Right atrium auricular region (tissue), 2 donors: Measurements from ENCODE around the gene SIRT3. TPM values are rescaled to one million over a fixed set of nuclear protein-coding genes. Genes with fewer than 3 reads are reported as not detected.

Experiments used
- DNase-seq: peaks from one replicate; pipeline ENCODE4 v3.0.0-alpha.2; 2019; ENCODE audit warnings: low spot score
- H3K27ac ChIP-seq, 2 donors: fragments of 200-600 bp; sonication (generic); 1 replicate in 1 of 2; 2 replicates in 1 of 2; pipeline ENCODE4 v1.5.1; 2016 to 2019
- H3K27me3 ChIP-seq, 2 donors: fragments of 200-600 bp; sonication (generic); one replicate each; pipeline versions ENCODE4 v1.5.1 to v1.6.0; 2017 to 2019
- H3K36me3 ChIP-seq: fragments of 200-600 bp; sonication (generic); one replicate; pipeline ENCODE4 v1.5.1; 2016
- H3K4me1 ChIP-seq, 2 donors: fragments of 200-600 bp; sonication (generic); one replicate each; pipeline versions ENCODE4 v1.5.1 to v1.6.0; 2017 to 2019
- H3K4me3 ChIP-seq, 2 donors: fragments of 200-600 bp; sonication (generic); 1 replicate in 1 of 2; 2 replicates in 1 of 2; pipeline ENCODE4 v1.5.1; 2017 to 2019; ENCODE audit warnings: mild to moderate bottlenecking in 1 of 2, moderate library complexity in 1 of 2
- H3K9me3 ChIP-seq, 2 donors: fragments of 200-600 bp; sonication (generic); one replicate each; pipeline ENCODE4 v1.5.1; 2019
- total RNA-seq, 2 donors: library from RNA; depleted of rRNA; stranded (reverse); fragments of >200 nt; gene quantifications; one replicate each; pipeline ENCODE4 v1.1.0, GENCODE V29; 2016
- TF ChIP-seq, protein P1 (sequence below), 2 donors: fragments of 200-600 bp; sonication (generic); IDR thresholded peaks; one replicate each; pipeline ENCODE4 v1.5.1; 2019; ENCODE audit warnings: antibody characterized with exemption in 2 of 2

Gene SIRT3
- total RNA-seq, 2 donors from 2014 or later, result 18.3 to 31.4 TPM

DNA sequence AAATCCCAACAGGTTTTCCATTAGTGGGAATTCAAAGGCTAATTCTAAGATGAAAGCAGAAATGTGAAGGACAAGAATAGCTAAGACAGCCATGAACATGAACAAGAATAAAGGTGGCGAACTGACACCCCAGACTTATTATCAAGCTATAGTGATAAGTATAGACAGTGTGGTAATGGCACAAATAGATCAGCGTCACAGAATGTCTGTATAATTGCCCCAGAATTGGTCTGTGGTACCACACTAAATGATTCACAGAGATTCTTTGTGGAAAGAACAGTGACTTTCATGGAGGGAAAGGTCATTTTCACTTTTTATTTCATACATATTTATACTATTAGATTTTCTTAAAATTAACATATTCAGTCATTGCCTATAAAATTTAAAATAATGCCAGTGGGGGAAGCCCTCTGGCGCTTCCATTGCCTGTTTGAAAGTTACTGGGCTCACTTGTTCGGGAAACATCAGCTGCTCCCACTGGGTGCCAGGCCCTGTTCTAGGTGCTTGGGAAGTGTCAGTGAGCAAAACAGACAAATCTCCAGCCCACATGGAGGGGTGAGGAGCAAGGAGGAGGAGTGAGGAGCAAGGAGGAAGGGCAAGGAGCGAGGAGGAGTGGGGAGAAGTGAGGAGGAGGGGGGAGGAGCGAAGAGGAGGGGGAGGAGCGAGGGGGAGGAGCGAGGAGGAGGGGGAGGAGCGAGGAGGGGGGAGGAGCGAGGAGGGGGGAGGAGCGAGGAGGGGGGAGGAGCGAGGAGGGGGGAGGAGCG is 30.7 kb upstream of the SIRT3 start:
- Histone ChIP-seq H3K4me3 (no peak overlapping the region), H3K4me1 (no peaks in the 10 kb centered on the region), H3K9me3 (peaks cover 0 to 13% of the 10 kb centered on the region in 2 donors), H3K27ac (no peak overlapping the region), H3K36me3 (no peaks in the 10 kb centered on the region), H3K27me3 (no peaks in the 10 kb centered on the region)
- TF ChIP-seq, protein P1, sequence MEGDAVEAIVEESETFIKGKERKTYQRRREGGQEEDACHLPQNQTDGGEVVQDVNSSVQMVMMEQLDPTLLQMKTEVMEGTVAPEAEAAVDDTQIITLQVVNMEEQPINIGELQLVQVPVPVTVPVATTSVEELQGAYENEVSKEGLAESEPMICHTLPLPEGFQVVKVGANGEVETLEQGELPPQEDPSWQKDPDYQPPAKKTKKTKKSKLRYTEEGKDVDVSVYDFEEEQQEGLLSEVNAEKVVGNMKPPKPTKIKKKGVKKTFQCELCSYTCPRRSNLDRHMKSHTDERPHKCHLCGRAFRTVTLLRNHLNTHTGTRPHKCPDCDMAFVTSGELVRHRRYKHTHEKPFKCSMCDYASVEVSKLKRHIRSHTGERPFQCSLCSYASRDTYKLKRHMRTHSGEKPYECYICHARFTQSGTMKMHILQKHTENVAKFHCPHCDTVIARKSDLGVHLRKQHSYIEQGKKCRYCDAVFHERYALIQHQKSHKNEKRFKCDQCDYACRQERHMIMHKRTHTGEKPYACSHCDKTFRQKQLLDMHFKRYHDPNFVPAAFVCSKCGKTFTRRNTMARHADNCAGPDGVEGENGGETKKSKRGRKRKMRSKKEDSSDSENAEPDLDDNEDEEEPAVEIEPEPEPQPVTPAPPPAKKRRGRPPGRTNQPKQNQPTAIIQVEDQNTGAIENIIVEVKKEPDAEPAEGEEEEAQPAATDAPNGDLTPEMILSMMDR (IDR thresholded peaks at IDR 0.05), result no peak
- DNase-seq, result no peak

DNA sequence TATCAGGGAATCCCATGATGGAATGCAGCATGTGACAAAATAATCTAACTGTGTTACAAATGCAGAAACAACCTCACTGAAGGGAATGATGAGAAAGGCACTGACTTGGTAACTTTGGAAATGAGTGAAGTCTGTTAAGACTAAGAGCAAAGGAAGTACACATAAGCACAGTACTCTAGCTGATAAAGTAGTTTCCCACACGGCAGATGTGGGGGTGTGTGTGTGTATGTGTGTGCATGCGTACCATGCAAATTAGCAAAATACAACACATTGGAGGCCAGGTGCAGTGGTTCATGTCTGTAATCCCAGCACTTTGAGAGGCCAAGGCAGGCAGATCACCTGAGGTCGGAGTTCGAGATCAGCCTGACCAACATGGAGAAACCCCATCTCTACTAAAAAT is 25.5 kb upstream of the SIRT3 start:
- Histone ChIP-seq H3K4me3 (no peak overlapping the region), H3K36me3 (no peaks in the 10 kb centered on the region), H3K4me1 (no peaks in the 10 kb centered on the region), H3K9me3 (peaks cover 0 to 13% of the 10 kb centered on the region in 2 donors), H3K27me3 (no peaks in the 10 kb centered on the region), H3K27ac (no peak overlapping the region)
- DNase-seq, result no peak
- TF ChIP-seq, protein P1 (IDR thresholded peaks at IDR 0.05), result no peak

DNA sequence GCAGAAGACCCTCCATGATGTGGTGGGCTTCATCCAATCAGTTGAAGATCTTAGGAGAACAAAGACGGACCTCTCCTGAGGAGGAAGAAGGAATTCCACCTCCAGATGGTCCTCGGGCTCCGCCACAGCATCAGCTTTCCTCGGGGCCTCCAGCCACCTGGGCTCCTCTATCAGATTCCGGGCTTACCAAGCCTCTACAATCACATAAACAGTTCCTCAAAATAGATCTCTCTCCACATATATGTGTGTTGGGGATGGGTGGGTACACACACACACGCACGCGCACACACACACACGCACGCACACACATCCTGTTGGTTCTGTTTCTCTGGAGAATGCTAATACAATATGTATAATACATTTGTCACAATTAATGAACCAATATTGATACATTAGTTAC is 23.3 kb upstream of the SIRT3 start:
- no peak for DNase-seq
- Histone ChIP-seq H3K27me3 (no peaks in the 10 kb centered on the region), H3K27ac (no peak overlapping the region), H3K36me3 (no peaks in the 10 kb centered on the region), H3K4me1 (no peaks in the 10 kb centered on the region), H3K9me3 (no peaks in the 10 kb centered on the region), H3K4me3 (no peak overlapping the region)
- TF ChIP-seq, protein P1 (IDR thresholded peaks at IDR 0.05), result no peak

DNA sequence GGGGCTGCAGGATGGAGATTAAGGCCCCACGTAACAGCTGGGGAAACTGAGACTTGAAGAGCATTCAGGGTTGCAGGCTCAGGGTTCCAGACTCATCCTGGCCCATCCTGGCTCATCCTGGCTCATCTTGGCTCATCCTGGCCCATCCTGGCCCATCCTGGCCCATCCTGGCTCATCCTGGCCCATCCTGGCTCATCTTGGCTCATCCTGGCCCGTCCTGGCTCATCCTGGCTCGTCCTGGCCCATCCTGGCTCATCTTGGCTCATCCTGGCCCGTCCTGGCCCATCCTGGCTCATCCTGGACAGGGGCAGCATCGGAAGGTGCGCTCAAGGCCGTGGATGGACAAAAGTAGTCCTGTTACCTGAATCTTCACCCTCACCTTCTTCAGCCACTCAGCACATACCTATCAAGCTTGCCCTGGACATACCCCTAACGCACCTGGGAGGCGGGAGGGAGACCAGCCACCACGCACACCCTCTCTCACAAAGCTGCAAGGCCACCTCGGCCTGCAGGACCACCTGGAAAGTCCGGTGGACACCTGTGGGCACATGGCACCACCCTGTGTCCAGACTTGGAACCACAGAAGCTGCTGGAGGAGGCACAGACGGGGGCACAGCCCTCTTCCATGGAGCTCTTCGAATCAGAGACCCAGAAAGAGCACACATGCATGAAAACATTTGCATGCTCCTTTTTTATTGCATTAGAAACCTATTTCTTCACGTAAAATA is 21.8 kb upstream of the SIRT3 start:
- TF ChIP-seq, protein P1 (IDR thresholded peaks at IDR 0.05), result peak in 1 of 2 donors; percentile 27
- H3K4me3 ChIP-seq, result no peak overlapping the region
- peaks cover 5% of the 10 kb centered on the region for H3K36me3 ChIP-seq
- no peaks in the 10 kb centered on the region for H3K4me1 ChIP-seq
- H3K27ac ChIP-seq, result no peak overlapping the region
- H3K27me3 ChIP-seq, result no peaks in the 10 kb centered on the region
- no peaks in the 10 kb centered on the region for H3K9me3 ChIP-seq
- DNase-seq, result no peak

DNA sequence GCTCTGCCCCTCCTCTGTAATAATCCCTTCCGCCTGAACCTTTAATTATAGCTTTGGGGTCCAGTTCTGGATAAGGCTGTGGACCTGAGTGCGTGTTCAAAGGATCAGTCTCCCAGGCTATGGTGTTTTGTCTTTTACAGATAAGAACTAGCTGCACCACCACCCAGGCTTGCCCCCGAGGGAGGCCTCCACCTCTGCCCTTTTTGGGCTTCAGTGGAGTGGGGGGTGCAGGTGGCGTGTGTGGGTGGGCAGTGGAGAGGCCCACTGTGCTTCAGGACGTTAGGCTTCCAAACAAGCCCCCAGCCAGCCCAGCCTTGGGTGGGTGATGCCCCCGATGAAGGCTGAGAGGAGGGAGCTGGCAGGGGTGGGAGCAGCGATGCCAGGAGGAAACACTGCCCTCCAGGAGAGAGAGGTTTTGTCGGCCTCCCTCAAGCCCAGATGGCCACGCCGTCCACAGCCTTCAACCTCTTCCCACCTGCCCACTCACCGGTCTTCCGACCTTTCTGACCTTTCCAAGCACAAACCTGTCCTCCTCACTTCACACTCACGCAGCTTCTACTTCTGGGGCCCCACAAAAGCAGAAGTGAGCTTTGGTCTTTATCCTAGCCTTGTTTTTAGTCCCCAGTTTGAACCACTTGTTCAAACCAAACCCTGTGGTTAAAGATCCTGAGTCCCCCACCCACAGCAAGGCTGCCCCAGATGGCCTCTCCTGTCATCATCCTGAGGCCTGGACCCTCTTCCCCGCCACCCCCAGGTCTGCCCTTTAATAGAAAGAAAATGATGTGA is 21.0 kb upstream of the SIRT3 start:
- Histone ChIP-seq H3K4me1 (no peaks in the 10 kb centered on the region), H3K9me3 (no peaks in the 10 kb centered on the region), H3K36me3 (peaks cover 13% of the 10 kb centered on the region), H3K27ac (no peak overlapping the region), H3K27me3 (no peaks in the 10 kb centered on the region), H3K4me3 (no peak overlapping the region)
- no peak for DNase-seq
- TF ChIP-seq, protein P1 (IDR thresholded peaks at IDR 0.05), result no peak
